Muscle of leg (tissue), 11 donors: ENCODE data around the gene UROC1. TPM values are rescaled to one million over a fixed set of nuclear protein-coding genes. Genes with fewer than 3 reads are reported as not detected.

ENCODE experiments used
- DNase-seq: peaks from one replicate; pipeline ENCODE4 v3.0.0; 2013
- H3K27ac ChIP-seq: one replicate; pipeline ENCODE4 v1.5.1; 2013; ENCODE audit warnings: mild to moderate bottlenecking, low read length, control low read depth
- H3K27me3 ChIP-seq: one replicate; pipeline ENCODE4 v1.6.1; 2013; ENCODE audit warnings: low read length; ENCODE audit not compliant: control insufficient read depth, insufficient read depth
- H3K36me3 ChIP-seq: one replicate; pipeline ENCODE4 v1.6.1; 2013; ENCODE audit warnings: low read length; ENCODE audit not compliant: control insufficient read depth, insufficient read depth
- H3K4me1 ChIP-seq: one replicate; pipeline ENCODE4 v1.6.1; 2013; ENCODE audit warnings: low read length; ENCODE audit not compliant: control insufficient read depth, insufficient read depth
- H3K4me3 ChIP-seq: one replicate; pipeline ENCODE4 v1.5.1; 2013; ENCODE audit warnings: low read length, control low read depth
- H3K9me3 ChIP-seq: replicated peaks from 2 replicates; pipeline ENCODE4 v1.6.1; 2013; ENCODE audit warnings: low read depth, low read length; ENCODE audit not compliant: control insufficient read depth
- WGBS: methylation state at CpG from one replicate; pipeline ENCODE4 v1.1.5; 2013; ENCODE audit warnings: missing lambda C conversion rate; ENCODE audit not compliant: insufficient coverage; 5-methylcytosine and 5-hydroxymethylcytosine counted together
- polyA plus RNA-seq, 8 donors: library from polyadenylated mRNA; unstranded; fragments of 120-200 nt; gene quantifications; one replicate each; pipeline versions ENCODE4 v1.2.1 to v1.2.3, GENCODE V29; 2013; ENCODE audit warnings: inconsistent platforms in 1 of 8, low replicate concordance in 1 of 8; ENCODE audit not compliant: insufficient read length in 8 of 8, insufficient read depth in 1 of 8
- total RNA-seq: library from RNA; stranded (reverse); fragments of 120-200 nt; gene quantifications from one replicate; pipeline ENCODE4 v1.2.4, GENCODE V29; 2013

UROC1 gene
- total and polyA plus RNA-seq, 9 donors, result 0.04 to 0.15 (median 0.09) TPM; not detected in 3

DNA sequence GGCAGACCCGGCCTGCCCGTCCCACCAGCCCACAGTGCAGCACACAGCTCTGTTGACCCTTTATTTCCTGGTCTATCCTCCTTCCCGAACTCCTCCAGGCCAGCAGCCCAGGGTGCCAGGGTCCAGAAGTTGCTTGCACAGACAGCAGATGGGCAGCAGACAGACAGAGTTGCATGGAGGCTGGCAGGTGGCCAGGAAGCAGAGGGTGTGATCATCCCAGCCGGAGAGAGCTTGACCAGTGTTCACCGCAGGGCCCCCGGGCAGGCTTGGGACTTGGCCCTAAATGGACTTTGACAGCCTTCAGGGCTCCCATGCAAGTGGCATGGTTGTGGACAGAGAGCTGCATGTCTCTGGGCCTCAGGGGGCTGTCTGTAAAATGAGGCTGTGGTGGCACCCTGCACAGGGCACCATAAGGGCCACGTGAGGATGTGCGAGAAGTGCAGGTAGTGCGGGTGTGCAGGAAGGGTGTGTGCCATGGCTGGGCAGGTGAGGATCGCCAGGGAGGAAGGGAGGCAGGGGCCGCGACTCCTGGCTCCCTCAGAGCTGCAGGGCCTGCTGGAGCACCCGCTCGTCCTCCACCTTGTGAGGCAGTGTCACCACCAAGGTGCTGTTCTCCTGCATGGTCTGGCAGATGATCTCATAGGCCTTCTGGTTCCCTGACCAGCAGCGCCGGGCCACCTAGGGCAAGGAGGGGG is 35.6 kb downstream of the UROC1 start:
- H3K4me3 ChIP-seq, result no peak overlapping the region
- peaks cover 49% of the 10 kb centered on the region for H3K4me1 ChIP-seq
- no peaks in the 10 kb centered on the region for H3K9me3 ChIP-seq
- H3K36me3 ChIP-seq, result no peaks in the 10 kb centered on the region
- H3K27me3 ChIP-seq, result no peaks in the 10 kb centered on the region
- no peak overlapping the region for H3K27ac ChIP-seq
- 78% methylated on average over 13 of the region's 16 CpGs for WGBS
- peak; percentile 72 for DNase-seq

DNA sequence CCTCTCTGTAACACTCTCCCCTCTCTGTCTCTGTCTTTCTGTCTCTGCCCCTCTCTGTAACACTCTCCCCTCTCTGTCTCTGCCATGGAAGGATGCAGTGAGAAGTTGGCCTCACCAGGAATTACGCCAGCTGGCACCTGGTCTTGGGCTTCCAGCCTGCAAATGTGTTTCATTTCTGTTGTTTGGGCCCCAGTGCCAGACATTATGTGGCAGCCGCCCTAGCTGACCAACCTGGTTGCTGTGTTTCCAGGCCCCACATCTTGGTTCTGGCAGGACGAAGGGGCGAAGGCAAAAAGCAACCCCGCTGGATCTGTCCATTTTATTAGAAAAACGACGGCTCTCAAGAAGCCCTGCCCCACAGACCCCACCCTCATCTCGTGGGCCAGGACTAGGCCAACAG is 36.7 kb downstream of the UROC1 start:
- no peaks in the 10 kb centered on the region for H3K36me3 ChIP-seq
- peak; percentile 73 for DNase-seq
- H3K4me3 ChIP-seq, result no peak overlapping the region
- H3K4me1 ChIP-seq, result peaks cover 45% of the 10 kb centered on the region
- H3K27ac ChIP-seq, result peak overlapping the region; percentile 77
- H3K27me3 ChIP-seq, result no peaks in the 10 kb centered on the region
- no peaks in the 10 kb centered on the region for H3K9me3 ChIP-seq
- WGBS, result 76% methylated on average over 5 of the region's 8 CpGs

DNA sequence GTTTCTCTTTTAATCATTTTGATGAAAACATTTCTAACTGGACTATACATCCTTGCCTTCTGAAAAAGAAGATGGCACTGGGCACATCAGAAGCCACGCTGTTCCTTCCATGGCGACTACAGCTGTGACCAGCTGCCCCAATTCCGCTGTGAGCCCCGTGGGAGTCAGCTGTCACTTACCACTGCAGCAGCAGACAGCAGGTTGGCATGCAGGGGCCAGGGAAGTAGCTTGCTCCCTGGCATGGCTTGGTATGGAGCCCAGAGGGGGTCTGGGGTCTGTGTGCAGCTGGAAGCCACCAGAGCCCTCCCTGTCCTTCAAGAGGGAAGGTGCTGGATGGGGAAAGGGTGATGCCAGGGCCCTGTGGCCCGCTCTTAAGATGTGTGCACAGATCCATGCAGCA is 37.4 kb downstream of the UROC1 start:
- H3K9me3 ChIP-seq, result no peaks in the 10 kb centered on the region
- peak; percentile 59 for DNase-seq
- H3K27ac ChIP-seq, result peak overlapping the region; percentile 77
- no peaks in the 10 kb centered on the region for H3K36me3 ChIP-seq
- 93% methylated on average over 4 of the region's 5 CpGs for WGBS
- no peaks in the 10 kb centered on the region for H3K27me3 ChIP-seq
- peaks cover 42% of the 10 kb centered on the region for H3K4me1 ChIP-seq
- no peak overlapping the region for H3K4me3 ChIP-seq

DNA sequence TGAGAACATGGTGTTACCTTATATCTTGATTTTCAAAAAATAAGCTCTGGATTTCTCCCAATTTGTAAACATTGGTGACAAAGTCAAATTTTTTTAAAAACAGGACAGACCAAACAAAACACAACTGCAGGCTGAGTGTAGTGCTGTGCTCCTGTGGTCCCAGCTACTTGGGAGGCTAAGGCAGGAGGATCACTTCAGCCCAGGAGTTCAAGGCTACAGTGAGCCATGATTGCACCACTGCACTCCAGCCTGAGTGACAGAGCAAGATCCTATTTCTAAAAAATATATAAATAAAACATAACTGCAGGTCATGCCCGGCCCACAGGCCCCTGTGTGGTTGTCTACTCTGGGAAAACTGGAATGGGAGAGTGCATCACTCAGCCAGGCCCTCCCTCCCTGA is 37.9 kb downstream of the UROC1 start:
- no CpG with 5 or more reads among the region's 1 CpG for WGBS
- no peaks in the 10 kb centered on the region for H3K27me3 ChIP-seq
- no peak overlapping the region for H3K4me3 ChIP-seq
- peak overlapping the region; percentile 62 for H3K27ac ChIP-seq
- no peak for DNase-seq
- no peaks in the 10 kb centered on the region for H3K9me3 ChIP-seq
- no peaks in the 10 kb centered on the region for H3K36me3 ChIP-seq
- peaks cover 44% of the 10 kb centered on the region for H3K4me1 ChIP-seq

DNA sequence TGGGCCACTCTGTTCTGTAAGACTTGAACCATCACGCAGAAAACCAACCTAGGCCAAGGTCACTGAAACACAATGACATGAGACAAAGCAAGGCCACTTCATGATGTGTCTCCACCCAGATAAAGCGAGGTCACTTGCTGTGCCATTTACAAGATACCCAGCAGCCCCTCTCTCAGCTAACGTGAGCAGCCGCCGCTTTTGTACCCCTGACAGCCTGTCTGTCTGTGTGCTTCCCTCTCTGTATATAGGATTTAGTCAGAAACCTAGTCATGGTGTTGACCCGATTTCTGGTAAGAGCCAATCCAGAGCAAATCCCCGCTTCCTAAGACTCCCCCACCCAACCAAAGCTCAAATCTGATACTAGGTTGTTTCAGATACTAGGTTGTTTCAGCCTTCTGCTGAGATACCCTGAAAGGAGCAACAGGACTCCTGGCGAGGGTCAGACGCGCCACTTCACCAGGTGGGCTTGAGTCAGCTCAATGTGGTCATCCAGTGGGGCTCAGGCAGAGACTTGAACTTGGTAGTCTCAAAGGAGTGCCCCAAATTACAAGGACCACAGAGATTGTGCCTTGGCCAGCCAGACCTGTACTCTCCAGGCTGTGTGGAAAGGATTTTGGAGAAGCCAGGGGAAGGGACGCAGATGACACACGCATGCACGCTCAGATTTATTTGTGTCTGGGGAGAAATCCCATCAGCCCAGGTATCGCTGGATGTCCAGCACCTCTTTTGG is 38.8 kb downstream of the UROC1 start:
- H3K4me3 ChIP-seq, result no peak overlapping the region
- H3K27ac ChIP-seq, result no peak overlapping the region
- H3K4me1 ChIP-seq, result peaks cover 52% of the 10 kb centered on the region
- peaks cover under 1% of the 10 kb centered on the region for H3K36me3 ChIP-seq
- H3K9me3 ChIP-seq, result no peaks in the 10 kb centered on the region
- 94% methylated on average over 12 of the region's 14 CpGs for WGBS
- DNase-seq, result no peak
- no peaks in the 10 kb centered on the region for H3K27me3 ChIP-seq

DNA sequence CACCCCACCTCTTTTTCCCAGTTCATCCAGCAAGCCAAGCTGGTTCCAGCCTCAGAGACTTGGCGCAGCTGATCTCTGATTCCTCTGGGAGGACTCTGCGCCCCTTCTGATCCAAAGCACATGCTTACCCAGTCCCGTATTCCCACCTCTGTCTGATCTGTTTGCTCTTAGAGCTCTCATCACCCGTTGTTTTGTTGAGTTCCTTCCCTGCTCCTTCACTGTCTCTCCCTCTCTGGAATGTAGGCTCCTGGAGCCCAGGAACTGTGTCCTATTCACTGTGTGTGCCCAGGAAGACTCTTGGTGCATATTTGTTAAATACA is 40.6 kb downstream of the UROC1 start:
- WGBS, result 18% methylated on average over 4 of the region's 4 CpGs
- Histone ChIP-seq H3K36me3 (peaks cover 8% of the 10 kb centered on the region), H3K9me3 (no peaks in the 10 kb centered on the region), H3K4me1 (peaks cover 63% of the 10 kb centered on the region), H3K27ac (peak overlapping the region; percentile 7), H3K27me3 (no peaks in the 10 kb centered on the region), H3K4me3 (no peak overlapping the region)
- no peak for DNase-seq

DNA sequence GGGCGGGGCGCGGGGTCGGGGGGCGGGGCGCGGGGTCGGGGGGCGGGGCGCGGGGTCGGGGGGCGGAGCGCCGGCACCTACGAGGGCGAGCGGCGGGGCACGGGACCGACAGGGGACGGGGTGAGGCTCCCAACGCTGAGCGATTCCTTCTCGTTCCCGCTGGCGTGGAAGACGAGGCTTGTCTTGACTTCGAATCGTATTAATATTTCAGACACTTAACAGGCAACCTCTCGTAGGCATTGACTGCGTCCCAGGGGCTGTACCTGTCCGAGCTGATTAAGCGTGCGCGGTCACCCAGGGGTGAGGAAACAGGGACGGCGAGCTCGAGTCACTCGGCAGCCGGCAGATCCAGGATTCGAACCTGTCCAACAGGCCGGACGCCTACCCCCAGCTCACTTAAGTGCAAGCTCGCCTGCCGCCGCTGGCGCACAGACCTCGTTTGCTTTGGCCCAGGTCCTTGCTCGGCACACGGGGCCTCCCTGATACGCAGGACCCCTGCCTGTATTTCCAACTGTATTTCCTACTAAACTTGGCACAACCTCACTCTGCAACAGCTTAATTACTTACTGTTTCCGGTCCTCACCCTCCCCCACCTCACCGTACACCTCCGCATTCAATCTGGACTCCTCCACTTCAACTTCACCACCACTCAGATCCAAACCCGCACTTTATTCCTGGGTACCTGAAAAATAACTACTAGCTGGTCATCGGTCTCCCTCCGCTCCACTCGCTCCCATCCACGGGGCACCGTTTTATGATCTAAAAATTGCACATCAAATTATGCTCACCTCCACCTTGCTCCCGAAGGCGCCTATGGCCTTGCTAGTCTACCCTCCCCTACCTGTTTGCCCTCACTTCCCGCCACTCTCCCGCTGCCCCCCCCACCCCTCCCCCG is 41.2 kb downstream of the UROC1 start:
- peak overlapping the region; percentile 88 for H3K27ac ChIP-seq
- no peaks in the 10 kb centered on the region for H3K27me3 ChIP-seq
- WGBS, result 6% methylated on average over 54 of the region's 66 CpGs
- DNase-seq, result peak; percentile 72
- H3K9me3 ChIP-seq, result no peaks in the 10 kb centered on the region
- peaks cover 11% of the 10 kb centered on the region for H3K36me3 ChIP-seq
- peaks cover 60% of the 10 kb centered on the region for H3K4me1 ChIP-seq
- peak overlapping the region; percentile 57 for H3K4me3 ChIP-seq

DNA sequence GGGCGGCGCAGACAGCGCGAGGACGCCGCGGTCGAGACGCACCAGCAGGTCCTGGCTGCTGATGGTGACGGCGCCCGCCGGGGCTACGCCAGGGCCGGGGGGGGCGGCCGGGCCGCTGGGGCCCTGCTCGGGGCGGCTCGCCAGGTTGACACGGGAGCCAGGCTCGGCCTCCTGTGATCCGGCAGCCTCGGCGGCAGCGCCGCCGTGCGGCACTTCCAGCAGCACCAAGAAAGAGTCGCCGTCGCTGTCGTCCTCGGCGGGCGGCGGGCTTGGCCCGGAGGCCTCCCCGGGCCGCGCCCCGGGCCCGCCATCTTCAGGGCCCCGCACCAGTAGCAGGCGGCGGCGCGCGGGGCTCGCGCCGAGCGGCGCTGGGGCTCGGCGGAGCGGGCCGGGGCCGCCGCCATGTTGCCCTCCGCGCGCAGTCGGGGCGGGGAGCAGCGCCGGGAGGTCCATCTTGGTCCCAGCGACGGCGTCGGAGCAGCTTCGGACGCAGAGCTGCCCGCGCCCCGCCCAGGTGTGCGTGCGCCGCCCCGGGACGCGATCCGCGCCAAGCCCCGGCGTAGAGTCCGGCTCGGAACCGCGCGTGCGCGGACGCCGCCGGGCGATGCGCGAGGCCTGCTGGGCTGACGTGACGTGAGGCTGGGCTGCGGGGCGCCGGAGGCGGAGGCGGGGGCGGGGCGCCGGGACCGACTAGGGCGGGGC is 42.0 kb downstream of the UROC1 start, which contains the start of gene ZXDC:
TSS of gene ZXDC (minus strand) at position 479 of the 702 bp plus-strand sequence. CDS start at position 453, 26 bp downstream.
- Histone ChIP-seq H3K36me3 (peaks cover 18% of the 10 kb centered on the region), H3K9me3 (no peaks in the 10 kb centered on the region), H3K4me3 (peak within 1 kb of the TSS; percentile 78), H3K4me1 (peaks cover 51% of the 10 kb centered on the region), H3K27ac (peak within 1 kb of the TSS; percentile 88), H3K27me3 (no peaks in the 10 kb centered on the region)
- DNase-seq, result peak; percentile 98
- WGBS, result under 1% methylated on average over 110 of the region's 112 CpGs

DNA sequence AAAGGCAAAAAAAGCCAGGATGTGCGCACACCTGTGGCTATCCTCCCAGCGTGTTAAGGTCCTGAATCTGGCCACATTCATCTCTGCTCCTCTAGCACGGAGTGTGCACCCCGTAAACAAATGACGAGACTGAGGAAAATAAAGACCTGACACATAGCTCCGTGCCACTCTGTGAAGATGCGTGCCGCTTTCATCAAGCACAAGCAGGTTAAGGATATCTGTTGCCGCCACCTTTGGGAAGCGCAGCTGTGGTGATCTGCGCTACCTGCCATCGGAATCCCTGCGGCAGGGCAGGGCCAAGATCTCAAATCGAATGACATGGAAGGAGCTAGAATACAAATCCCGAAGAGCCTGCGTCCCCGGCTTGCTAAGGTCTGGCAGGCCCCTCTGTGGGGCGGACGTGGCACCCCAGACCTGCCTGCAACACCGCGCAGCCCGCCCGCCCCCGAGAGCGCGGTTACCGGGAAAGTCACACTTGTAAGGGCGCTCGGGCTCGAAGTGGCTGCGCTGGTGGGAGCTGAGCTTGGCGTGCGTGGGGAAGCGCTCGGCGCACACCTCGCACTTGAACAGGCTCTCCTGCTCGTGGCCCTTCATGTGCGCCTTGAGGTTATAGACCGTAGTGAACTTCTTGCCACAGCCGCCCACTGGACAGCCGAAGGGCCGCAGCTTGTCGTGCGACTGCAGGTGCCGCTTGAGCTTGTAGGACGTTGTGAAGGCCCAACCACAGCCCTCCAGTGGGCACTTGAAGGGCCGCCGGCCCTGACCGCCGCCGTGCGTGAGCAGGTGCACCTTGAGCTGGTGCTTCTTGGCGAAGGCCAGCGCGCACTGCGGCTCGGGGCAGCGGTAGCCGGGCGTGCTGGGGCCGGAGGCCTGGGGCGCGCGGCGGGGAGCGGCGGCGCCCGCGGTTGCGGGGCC is 42.8 kb downstream of the UROC1 start:
- Histone ChIP-seq H3K4me1 (peaks cover 43% of the 10 kb centered on the region), H3K36me3 (peaks cover 26% of the 10 kb centered on the region), H3K4me3 (peak overlapping the region; percentile 78), H3K27me3 (no peaks in the 10 kb centered on the region), H3K9me3 (no peaks in the 10 kb centered on the region), H3K27ac (peak overlapping the region; percentile 79)
- peak; percentile 60 for DNase-seq
- WGBS, result 4% methylated on average over 72 of the region's 72 CpGs
